ENCODE data around the gene GDI1. TPM values are rescaled to one million over a fixed set of nuclear protein-coding genes. Genes with fewer than 3 reads are reported as not detected.
A peak's percentile ranks its signal among the peaks of the same experiment; 100 is the strongest.

The GDI1 gene
- total and polyA plus RNA-seq, 2 of the 4 experiments (the other 2 are of a cell fraction) = 113 to 291 TPM

GRCh38 chrX:154397888-154398667 lies 38.9 kb upstream of the GDI1 start, which contains the start of gene RPL10:
RPL10 (plus strand) TSS chrX:154398377; CDS start chrX:154398520, 143 bp downstream.
- dilution Hi-C loops (cut with HindIII; ENCODE audit: low sequenced_read_pairs, unreplicated experiment) = no loop called here
- peak within 1 kb of the TSS; percentile 93 for H3K4me2 ChIP-seq (ENCODE audit: low read depth, low read length)
- H2AK5ac ChIP-seq (ENCODE audit: low read depth, low read length) = peak within 1 kb of the TSS; percentile 97
- H3K18ac ChIP-seq (ENCODE audit: low read depth, low read length) = peak within 1 kb of the TSS; percentile 63
- H3K9ac ChIP-seq (ENCODE audit: low read depth, low read length) = peak within 1 kb of the TSS; percentile 97
- no peak within 1 kb of the TSS for H2BK20ac ChIP-seq (ENCODE audit: low read depth, low read length)
- H3K27ac ChIP-seq (ENCODE audit: insufficient read depth, low read length) = peak within 1 kb of the TSS; percentile 91
- no peaks in the 10 kb centered on the region for H3K27me3 ChIP-seq (ENCODE audit: control insufficient read depth, insufficient read depth, low read length)
- H4K20me1 ChIP-seq (ENCODE audit: insufficient read depth, low read length) = peaks cover 44% of the 10 kb centered on the region
- peaks cover 21% of the 10 kb centered on the region for H3K36me3 ChIP-seq (ENCODE audit: control insufficient read depth, insufficient read depth, low read length)
- in situ Hi-C loops (cut with MboI; ENCODE audit: low sequenced_read_pairs) = no loop called here
- peak within 1 kb of the TSS; percentile 6; the same call in 1 of the 3 replicates for H2BK15ac ChIP-seq (ENCODE audit: low read depth, low read length)
- peak within 1 kb of the TSS; percentile 99 for H2AK9ac ChIP-seq (replicated peaks; ENCODE audit: low read depth, low read length, poor library complexity)
- ATAC-seq (ENCODE audit: low read depth) (peak; percentile 74), DNase-seq (peak; percentile 97)
- peak within 1 kb of the TSS; percentile 96 for H3K4ac ChIP-seq (ENCODE audit: low read depth, low read length)
- POLR2A ChIA-PET (ENCODE audit: unreplicated experiment) = interaction anchor here (0.6 to 1.0 kb wide), 5 partner anchors 9 to 80 kb away, joined by 3 to 8 read pairs (median 4); partner anchors contain the start of gene FLNA
- peak within 1 kb of the TSS; percentile 64 for H3K4me3 ChIP-seq (ENCODE audit: insufficient read depth, low read depth, low read length)
- H2AFZ ChIP-seq (replicated peaks; ENCODE audit: low read length, poor library complexity) = peak within 1 kb of the TSS; percentile 90
- H2BK5ac ChIP-seq (ENCODE audit: low read depth, low read length, poor library complexity, severe bottlenecking) = peak within 1 kb of the TSS; percentile 89
- peak within 1 kb of the TSS; percentile 76; the same call in 1 of the 2 replicates for H2BK120ac ChIP-seq (ENCODE audit: low read depth, low read length)
- peak within 1 kb of the TSS; percentile 79 to 98 for H4K8ac ChIP-seq (ENCODE audit: low read depth in 2 of 2, low read length in 2 of 2)
- intact Hi-C loops (cut with micrococcal nuclease) = no loop called here
- H3K14ac ChIP-seq (replicated peaks; ENCODE audit: low read depth, low read length) = peak within 1 kb of the TSS; percentile 99
- H3K23ac ChIP-seq (ENCODE audit: low read depth, low read length) = peak within 1 kb of the TSS; percentile 96
- peak within 1 kb of the TSS; percentile 95 for H4K91ac ChIP-seq (ENCODE audit: insufficient read depth, low read depth, low read length)
- 45% methylated on average over 29 of the region's 69 CpGs; no CpG with 5 or more reads in 1 of the 2 experiments for WGBS, 2 experiments (ENCODE audit: extremely low coverage in 2 of 2, insufficient read length in 1 of 2)
- H3K56ac ChIP-seq (ENCODE audit: extremely low read depth, insufficient read depth, low read length) = peak within 1 kb of the TSS; percentile 91
- 0 out of 2 replicates have a peak, but pooled peaks cover 2% of the 10 kb centered on the region for H3K4me1 ChIP-seq (ENCODE audit: control insufficient read depth, insufficient read depth, low read length)
- no peaks in the 10 kb centered on the region for H3K9me1 ChIP-seq (ENCODE audit: insufficient read depth, low read length)
- peaks cover 4 to 24% of the 10 kb centered on the region in 2 experiments; a peak in 3 of 4 replicates for H3K79me1 ChIP-seq (ENCODE audit: low read depth in 1 of 2, low read length in 2 of 2)
- H4K5ac ChIP-seq (ENCODE audit: low read depth, low read length) = peak within 1 kb of the TSS; percentile 86
- H3K9me3 ChIP-seq (ENCODE audit: control insufficient read depth, insufficient read depth, low read length) = no peaks in the 10 kb centered on the region
- no TSS peak for BruUV-seq (replicated peaks)
- CTCF ChIA-PET = interaction anchor here (0.6 to 1.1 kb wide), 2 partner anchors 13 to 15 kb away, joined by 3 read pairs; no protein-coding TSS in a partner anchor
- TF ChIP-seq CHD1 (IDR thresholded peaks at IDR 0.05; ENCODE audit: low read depth, low read length) (no peak; the same call in none of the 2 replicates), RCOR1 (IDR thresholded peaks at IDR 0.05; ENCODE audit: insufficient replicate concordance, low read length) (no peak), POLR2A (IDR thresholded peaks at IDR 0.05; ENCODE audit: low read depth, low read length) (peak; percentile 100), BHLHE40 (IDR thresholded peaks at IDR 0.05; ENCODE audit: low read depth, low read length) (no peak), MAFK (IDR thresholded peaks at IDR 0.05; ENCODE audit: low read depth, low read length) (no peak), NFE2L2 (IDR thresholded peaks at IDR 0.05; ENCODE audit: low read depth, low read length) (0 out of 2 replicates have a peak, but pooled peaks have one; percentile 6), RAD21 (IDR thresholded peaks at IDR 0.05; ENCODE audit: low read length) (no peak), SMC3 (IDR thresholded peaks at IDR 0.05; ENCODE audit: low read depth, low read length) (no peak), MXI1 (IDR thresholded peaks at IDR 0.05; ENCODE audit: borderline replicate concordance, low read depth, low read length) (0 out of 2 replicates have a peak, but pooled peaks have one; percentile 12), RFX5 (IDR thresholded peaks at IDR 0.05; ENCODE audit: low read depth, low read length) (no peak), USF2 (IDR thresholded peaks at IDR 0.05; ENCODE audit: low read depth, low read length) (peak; percentile 49; the same call in 1 of the 2 replicates)
- TF ChIP-seq, protein P1, sequence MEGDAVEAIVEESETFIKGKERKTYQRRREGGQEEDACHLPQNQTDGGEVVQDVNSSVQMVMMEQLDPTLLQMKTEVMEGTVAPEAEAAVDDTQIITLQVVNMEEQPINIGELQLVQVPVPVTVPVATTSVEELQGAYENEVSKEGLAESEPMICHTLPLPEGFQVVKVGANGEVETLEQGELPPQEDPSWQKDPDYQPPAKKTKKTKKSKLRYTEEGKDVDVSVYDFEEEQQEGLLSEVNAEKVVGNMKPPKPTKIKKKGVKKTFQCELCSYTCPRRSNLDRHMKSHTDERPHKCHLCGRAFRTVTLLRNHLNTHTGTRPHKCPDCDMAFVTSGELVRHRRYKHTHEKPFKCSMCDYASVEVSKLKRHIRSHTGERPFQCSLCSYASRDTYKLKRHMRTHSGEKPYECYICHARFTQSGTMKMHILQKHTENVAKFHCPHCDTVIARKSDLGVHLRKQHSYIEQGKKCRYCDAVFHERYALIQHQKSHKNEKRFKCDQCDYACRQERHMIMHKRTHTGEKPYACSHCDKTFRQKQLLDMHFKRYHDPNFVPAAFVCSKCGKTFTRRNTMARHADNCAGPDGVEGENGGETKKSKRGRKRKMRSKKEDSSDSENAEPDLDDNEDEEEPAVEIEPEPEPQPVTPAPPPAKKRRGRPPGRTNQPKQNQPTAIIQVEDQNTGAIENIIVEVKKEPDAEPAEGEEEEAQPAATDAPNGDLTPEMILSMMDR (conservative IDR thresholded peaks at IDR 0.05; ENCODE audit: low read depth, low read length) = no peak
- TF ChIP-seq, protein P2, sequence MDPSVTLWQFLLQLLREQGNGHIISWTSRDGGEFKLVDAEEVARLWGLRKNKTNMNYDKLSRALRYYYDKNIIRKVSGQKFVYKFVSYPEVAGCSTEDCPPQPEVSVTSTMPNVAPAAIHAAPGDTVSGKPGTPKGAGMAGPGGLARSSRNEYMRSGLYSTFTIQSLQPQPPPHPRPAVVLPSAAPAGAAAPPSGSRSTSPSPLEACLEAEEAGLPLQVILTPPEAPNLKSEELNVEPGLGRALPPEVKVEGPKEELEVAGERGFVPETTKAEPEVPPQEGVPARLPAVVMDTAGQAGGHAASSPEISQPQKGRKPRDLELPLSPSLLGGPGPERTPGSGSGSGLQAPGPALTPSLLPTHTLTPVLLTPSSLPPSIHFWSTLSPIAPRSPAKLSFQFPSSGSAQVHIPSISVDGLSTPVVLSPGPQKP (IDR thresholded peaks at IDR 0.05; ENCODE audit: borderline replicate concordance, low read depth, low read length) = 0 out of 2 replicates have a peak, but pooled peaks have one; percentile 71
